ENCODE measurements around the gene CPB2. TPM values are rescaled to one million over a fixed set of nuclear protein-coding genes. Genes with fewer than 3 reads are reported as not detected.

The CPB2 gene
- total RNA-seq, 1 experiment from 2014 or later = 0.15 TPM

DNA sequence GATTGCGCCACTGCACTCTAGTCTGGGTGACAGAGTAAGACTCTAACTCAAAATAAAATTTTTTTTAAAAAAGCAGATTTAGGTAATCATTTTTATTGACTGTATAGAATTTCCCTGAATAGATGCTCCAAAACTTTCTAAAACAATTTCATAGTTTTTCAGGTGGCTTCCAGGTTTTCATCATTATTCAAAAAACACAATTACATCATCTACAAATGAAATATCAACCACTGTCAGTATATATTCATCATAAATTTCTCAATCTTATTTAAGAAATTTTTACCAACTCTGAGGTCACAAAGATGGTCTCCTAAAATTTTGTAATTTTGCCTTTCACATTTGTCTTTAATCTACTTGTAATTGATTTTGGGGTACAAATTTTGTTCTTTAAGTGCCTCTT lies 100.3 kb downstream of the CPB2 start:
- Histone ChIP-seq H3K4me3 (replicated peaks in 1 of 2; ENCODE audit: low read depth in 1 of 2, low read length in 2 of 2) (no peak overlapping the region), H3K9me2 (ENCODE audit: insufficient read depth) (no peaks in the 10 kb centered on the region), H4K20me1 (ENCODE audit: insufficient read depth) (no peaks in the 10 kb centered on the region; the same call in 1 of the 2 replicates), H3K36me3 (ENCODE audit: control insufficient read depth in 1 of 2, insufficient read depth in 2 of 2, low read length in 2 of 2) (peaks cover 16 to 26% of the 10 kb centered on the region in 2 experiments; a peak in 3 of 4 replicates), H3K4me2 (ENCODE audit: low read length) (no peak overlapping the region), H3K4me1 (ENCODE audit: control insufficient read depth in 1 of 2, insufficient read depth in 2 of 2, low read length in 2 of 2) (no peaks in the 10 kb centered on the region), H3K27ac (ENCODE audit: low read depth, low read length) (no peak overlapping the region), H3K9ac (ENCODE audit: low read length) (no peak overlapping the region), H3K27me3 (ENCODE audit: insufficient read depth, low read length) (no peaks in the 10 kb centered on the region), H3K79me2 (ENCODE audit: insufficient read depth, low read length) (no peaks in the 10 kb centered on the region; the same call in 1 of the 2 replicates), H2AFZ (ENCODE audit: low read depth, low read length, poor library complexity, severe bottlenecking) (no peak overlapping the region), H3K9me3 (ENCODE audit: control insufficient read depth in 1 of 2, insufficient read depth in 1 of 2, low read depth in 1 of 2, low read length in 2 of 2) (no peaks in the 10 kb centered on the region)
- CTCF ChIA-PET = no interaction called here
- no TSS peak for BruUV-seq (replicated peaks)
- RAD21 ChIA-PET (ENCODE audit: low non-redundant PET in 1 of 2, low total read pairs in 2 of 2, uncharacterized antibody in 2 of 2, unreplicated experiment in 2 of 2) = no interaction called here
- DNase-seq (ENCODE audit: low read depth, low spot score) = no peak
- no peak for ATAC-seq
- intact Hi-C loops (cut with micrococcal nuclease) = no loop called here
- TF ChIP-seq, protein P1, sequence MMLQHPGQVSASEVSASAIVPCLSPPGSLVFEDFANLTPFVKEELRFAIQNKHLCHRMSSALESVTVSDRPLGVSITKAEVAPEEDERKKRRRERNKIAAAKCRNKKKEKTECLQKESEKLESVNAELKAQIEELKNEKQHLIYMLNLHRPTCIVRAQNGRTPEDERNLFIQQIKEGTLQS (IDR thresholded peaks at IDR 0.05) = no peak
- no peak for TF ChIP-seq SP1 (IDR thresholded peaks at IDR 0.05; ENCODE audit: low read depth)
- POLR2A ChIA-PET = interaction anchor here (0.6 kb wide), 1 partner anchor 586 kb away, joined by 4 read pairs; the partner anchor contains the start of gene SLC25A30

Other genes with a start within 250 kb of the CPB2 start
- gene ZC3H13, start 52.3 kb downstream of the CPB2 start, total RNA-seq (2021; ENCODE audit: unreplicated experiment) = 37.9 TPM
- gene LCP1, start 77.1 kb upstream of the CPB2 start, total RNA-seq (2021; ENCODE audit: unreplicated experiment) = 2.2 TPM
- gene LRRC63, start 106.9 kb upstream of the CPB2 start, total RNA-seq (2021; ENCODE audit: unreplicated experiment) = not detected

Measured in HCT116 (cell line).